NCI-H524 (cell line): ENCODE results near the gene THAP11.

Experiments
- DNase-seq, 2 experiments: peaks; one replicate each; lab custom pipeline; 2025; lab: John Stamatoyannopoulos, UW

The THAP11 gene

DNA sequence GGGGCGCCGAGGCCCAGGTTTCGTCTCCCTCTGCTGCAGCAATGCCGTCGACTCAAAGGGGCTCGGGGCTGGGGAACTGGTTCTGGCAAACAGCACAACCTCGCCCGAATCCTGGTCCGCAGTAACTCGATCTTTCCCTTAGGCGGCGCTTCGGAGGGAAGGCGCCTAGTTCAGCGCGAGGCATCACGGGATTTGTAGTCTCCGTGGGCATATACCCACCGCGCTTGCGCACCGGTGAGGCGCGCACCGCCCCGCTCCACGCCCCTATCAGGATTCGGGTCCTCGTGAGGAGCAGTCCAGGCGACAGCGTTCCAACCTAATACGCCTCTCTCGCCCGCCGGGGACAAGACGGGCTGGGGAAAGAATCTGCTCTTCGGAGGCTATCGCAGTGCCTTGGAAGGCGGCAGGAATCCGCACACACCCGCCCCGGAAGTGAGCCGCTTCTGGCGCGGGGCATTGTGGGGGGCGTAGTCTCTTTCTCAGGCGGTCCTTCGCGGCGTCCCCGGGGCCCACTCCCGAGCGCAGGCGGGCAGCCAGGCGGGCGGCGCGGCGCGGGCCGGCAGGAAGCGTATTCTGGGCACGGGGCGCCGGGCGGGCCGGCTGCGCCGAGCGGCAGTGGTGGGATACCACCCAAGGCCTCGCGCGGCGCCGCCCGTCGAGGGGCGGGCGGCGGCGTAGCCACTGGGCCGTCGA is at the start of gene THAP11:
TSS of gene THAP11 (plus strand) at position 505 of the 693 bp plus-strand sequence. CDS start 235 bp downstream, outside the sequence.
- peak; percentile 96 for DNase-seq

GRCh38 chr16:67796099-67796718 is 45.9 kb upstream of the THAP11 start:
- DNase-seq = peak in 1 of 2 experiments; percentile 26

- no peak for DNase-seq
These were observed 41.7 kb upstream of the THAP11 start for GRCh38 chr16:67800338-67800926.

DNA sequence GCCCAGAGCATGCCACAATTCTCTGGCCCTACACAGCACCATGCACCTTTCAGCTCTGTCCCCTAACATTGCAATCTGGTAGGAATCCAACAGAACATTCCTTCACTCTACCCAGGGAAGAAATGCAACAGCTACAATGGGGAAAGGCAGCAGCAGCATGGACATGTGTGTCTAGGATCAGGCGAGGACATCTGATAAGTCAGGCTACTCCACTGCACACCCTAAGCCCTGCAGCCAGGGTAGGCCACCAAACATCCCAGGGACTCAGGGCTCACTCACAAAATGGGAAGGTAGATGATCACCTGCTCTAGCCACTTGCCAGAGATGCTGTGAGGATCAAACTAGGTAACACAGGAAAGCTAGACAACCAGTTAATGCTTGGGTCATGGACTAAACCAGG is 40.9 kb upstream of the THAP11 start:
- no peak for DNase-seq

GRCh38 chr16:67801883-67802282 is 40.2 kb upstream of the THAP11 start:
- no peak for DNase-seq

DNA sequence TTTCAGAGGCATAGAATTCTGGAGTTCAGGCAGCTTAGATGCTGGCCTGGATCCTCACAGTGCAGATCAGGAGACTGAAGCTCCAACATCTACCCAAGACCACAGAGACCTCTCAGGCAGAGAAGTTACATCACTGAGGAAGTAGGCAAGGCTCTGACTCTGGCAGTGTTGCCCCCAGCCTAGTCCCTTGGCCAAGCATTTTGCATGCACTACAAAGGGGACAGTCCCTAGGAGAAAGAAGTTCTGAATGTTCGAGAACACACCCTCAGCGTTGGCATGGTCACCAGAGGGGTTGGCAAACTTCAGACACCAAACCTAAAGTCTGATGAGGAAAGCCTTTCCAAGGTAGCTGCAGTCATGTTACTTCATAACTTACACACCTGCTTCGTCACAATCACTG is 38.2 kb upstream of the THAP11 start:
- DNase-seq = no peak

DNA sequence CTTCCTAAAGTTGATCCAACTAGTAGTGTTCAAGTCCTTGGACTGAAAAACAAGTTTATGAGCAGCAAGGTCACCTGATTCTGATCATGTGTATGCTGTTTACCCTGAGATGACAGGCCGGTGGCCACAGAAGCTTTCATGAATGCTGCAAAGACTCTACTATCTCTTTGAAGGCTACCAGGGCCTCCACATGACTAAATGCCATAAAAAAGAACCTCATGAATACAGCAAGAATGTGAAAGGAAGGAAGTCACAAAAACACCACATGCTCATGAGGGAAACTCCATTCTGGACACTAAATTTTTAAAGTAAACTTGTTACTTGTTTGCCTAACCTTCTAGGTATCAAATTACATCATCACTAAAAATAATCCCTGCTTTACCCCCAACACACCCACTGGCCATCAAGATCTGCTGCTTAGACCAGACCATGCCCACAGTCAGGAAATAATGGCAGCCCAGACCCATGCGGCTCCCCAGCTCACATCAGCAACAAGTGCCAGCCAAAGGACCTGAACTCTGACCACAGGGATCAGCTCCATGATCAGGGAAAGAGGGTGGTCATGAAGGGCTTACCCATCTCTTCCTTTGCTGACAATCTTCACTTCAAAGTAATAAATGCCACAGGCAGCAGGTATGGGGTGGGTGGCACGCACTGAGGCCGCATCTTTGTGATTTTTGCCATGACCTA is 37.1 kb upstream of the THAP11 start:
- no peak for DNase-seq

DNA sequence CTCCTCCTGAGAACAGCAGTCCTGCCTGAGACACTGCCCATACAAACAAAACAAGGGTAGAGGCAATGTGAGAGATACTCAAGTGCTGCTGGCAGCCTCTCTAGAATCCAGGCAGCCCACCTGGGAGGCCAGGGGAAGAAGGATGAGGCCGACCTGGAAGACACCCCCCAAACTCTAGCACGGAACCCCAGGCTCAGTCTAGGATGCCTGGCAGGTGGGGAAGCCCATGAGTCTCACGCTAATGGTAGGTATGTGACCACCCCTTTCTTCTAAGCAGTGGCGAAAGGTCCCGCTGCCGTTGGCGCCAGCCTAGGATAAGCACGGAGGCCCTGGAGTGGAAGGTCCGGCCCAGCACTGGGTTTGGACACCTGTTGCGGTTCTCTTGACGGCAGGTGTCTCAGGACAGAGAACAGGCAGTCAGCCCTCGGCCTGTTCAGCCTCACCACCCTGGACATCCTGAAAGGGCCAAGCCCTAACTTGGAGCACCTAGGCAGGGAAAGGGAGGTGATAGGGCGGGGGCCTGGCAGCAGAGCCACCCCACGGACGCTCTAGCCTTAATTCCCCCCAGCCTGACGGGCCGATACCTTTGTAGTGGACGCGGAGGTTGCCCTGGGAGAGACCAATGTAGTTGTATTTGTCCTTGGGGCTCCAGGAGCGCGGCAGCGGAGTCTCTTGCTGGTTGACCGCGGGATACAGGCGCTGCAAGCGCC is 36.2 kb upstream of the THAP11 start:
- no peak for DNase-seq

GRCh38 chr16:67806428-67807147 is 35.5 kb upstream of the THAP11 start, which contains the start of the genes RANBP10 and TSNAXIP1:
Gene RANBP10 (minus strand): TSS chr16:67806560. CDS start chr16:67806536, 24 bp downstream.
Gene TSNAXIP1 (plus strand): TSS chr16:67806889. CDS start chr16:67807150, 261 bp downstream.
- peak; percentile 99 to 100 for DNase-seq

DNA sequence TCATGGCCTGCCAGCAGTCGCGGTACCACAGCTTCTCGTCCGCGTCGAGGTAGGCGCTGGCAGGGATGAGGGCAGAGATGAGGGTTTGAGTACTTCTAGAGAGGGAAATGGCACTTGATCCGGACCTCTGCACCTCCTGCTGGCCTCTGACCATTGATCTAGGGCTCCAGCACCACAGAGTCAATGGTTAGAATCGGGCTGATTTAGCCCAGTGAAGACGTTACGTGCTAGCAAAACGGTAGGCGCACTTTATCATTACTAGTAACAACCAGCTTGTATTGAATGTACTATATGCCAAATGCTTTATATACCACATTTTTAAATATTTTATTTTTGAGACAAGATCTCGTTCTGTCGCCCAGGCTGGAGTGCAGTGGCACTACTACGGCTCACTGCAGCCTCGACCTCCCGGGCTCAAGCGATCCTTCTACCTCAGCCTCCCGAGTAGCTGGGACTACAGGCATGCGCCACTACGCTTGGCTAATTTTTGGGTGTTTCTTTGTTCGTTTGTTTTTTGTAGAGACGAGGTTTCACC is 34.9 kb upstream of the THAP11 start:
- DNase-seq = no peak

- no peak for DNase-seq
These were observed 30.2 kb upstream of the THAP11 start for GRCh38 chr16:67811899-67812298.

DNA sequence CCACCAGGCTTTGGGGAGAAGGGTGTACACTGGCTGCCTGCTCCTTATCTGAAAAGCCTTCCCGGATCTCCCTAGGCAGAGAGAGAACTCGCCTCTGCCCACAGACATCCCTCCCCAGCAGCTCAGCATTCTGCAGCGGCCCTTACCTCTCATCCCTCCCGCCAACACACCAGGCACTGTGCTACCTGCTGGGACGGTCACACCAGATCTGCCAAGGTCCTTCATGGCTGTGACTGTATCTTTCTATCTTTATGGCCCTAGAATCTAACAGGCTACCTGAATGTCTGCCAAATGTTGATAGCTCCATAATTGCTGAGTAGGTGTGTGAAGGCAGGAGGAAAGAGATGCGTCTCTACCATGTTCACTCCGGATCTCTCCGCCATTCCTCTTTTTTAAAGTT is 27.6 kb upstream of the THAP11 start:
- DNase-seq = no peak

DNA sequence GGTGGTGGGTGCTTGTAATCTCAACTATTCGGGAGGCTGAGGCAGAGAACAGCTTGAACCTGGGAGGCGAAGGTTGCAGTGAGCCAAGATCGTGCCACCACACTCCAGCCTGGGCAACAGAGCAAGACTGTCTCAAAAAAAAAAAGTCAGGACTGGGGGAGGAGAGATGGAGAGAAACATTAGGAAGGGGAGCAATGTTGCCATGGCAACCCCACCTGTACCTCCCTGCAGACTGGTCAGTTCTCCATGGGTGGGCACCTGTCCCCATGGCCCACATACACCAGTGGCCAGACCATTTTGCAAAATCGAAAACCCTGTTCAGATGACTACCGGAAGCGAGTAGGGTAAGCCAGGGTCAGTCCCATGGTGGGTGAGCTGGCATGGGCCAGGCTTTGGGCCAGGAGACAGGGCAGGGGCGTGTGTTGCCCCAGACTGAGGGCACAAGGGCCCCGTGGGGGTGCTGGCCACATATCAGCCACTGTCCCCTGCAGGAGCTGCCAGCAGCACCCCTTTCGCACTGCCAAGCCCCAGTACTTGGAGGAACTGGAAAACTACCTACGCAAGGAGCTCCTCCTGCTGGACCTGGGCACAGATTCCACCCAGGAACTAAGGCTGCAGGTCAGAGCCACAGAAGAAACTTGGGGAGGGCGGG is 21.4 kb upstream of the THAP11 start:
- no peak for DNase-seq

DNA sequence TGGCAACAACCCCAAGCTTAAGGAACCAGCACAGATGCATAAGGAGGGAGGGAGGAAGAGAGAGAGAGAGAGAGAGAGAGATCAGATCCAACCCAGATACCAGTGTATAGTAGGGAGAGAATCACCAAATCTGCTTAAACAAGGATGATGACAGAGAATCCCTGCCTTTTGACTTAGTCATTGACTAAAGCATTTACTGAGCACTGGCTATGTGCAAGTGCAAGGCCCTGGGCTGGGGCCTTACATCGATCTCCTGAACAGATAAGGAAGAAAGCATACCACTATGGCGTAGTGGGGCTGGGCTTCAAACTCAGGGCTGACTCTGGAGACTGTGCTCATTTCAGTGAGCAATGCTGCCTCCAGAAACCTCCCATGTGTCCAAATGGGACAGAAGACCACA is 19.6 kb upstream of the THAP11 start:
- no peak for DNase-seq

DNA sequence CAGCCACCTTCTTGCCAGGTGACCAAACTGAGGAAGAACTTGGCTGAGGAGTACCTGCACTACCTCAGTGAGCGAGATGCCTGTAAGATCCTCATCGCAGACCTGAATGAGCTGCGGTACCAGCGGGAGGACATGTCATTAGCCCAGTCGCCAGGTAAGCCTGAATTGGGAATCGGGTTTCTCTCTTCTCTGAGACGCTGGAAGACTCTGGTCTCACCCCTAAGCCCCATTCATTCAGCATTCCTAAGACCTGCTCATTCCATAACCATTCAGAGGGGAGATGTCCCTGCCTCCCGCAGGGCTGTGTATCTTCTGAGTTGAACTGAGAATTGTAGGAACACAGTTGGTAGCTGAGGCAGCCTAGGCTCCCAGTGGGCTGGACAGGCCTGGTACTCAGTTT is 17.0 kb upstream of the THAP11 start:
- DNase-seq = no peak

DNA sequence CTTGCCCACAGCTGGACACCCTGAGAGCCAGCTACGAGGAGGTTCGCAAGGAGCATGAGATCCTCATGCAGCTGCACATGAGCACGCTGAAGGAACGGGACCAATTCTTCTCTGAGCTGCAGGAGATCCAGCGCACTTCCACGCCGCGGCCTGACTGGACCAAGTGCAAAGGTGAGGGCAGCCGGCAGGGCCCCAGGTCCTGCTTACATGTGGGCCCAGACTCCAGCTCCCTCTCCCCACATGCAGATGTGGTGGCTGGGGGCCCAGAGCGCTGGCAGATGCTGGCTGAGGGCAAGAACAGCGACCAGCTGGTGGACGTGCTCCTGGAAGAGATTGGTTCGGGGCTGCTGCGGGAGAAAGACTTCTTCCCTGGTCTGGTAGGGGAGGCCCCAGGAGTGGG is 16.2 kb upstream of the THAP11 start:
- no peak for DNase-seq

DNA sequence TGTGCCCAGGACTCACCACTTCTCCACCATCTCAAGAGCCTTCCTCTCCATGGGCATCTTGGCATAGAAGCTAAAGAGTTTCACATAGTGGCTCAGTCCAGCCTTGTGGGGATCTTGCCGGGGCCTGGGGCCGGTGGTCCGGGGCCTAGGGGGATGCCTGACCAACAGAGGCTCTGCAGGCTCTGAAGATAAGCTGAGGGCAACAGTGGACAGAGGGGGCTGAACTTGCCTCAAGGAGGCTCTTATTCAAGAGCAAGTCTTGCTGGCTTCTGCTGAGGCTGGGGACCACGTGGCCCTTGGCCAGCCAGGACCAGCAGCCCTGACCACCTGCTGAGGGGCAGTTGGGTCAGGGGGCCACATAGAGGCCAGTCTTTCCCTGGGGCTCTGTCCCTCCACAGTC is 13.5 kb upstream of the THAP11 start:
- no peak for DNase-seq

DNA sequence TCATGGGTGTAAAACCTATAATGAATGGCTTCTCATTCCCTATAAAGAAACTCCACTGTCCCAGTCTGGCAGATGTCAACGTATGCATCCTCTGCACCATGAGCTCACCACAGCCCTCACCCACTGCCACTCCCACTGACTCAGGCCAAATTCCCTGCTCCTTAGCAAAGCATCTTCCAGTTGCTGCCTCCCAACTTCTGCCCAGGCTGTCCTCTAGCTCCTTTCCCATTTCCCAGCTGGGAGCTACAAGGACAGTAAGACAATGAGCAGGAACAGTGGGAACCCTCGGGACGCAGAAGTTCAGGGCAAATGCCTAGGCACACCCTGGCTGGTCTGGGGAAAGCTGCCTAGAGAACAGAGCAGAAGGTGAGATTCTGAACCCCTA is 9.1 kb upstream of the THAP11 start:
- no peak for DNase-seq

GRCh38 chr16:67833415-67834241 is 8.5 kb upstream of the THAP11 start:
- peak; percentile 89 to 90 for DNase-seq

DNA sequence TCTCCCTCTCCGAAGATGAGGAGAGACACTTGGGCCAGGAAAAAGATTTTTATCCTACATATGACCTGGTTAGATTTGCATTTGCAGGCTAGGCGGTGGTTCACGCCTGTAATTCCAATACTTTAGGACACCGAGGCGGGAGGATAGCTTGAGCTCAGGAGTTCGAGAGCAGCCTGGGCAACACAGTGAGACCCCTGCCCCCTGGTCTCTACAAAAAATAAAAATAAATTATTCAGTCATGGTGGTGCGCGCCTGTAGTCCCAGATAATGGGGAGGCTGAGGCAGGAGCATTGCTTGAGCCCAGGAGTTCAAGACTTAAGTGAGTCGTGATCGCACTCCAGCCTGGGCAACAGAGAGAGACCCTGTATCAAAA is 7.9 kb upstream of the THAP11 start:
- DNase-seq = no peak
